Inflammatory macrophage (primary cell): ENCODE results near the gene TNRC18.
"Not testable (repeated sequence)": the region's sequence is repeated elsewhere in the genome, so short reads cannot be mapped to it uniquely, and the experiment has no call there.

ENCODE experiments used
- DNase-seq, 2 donors: peaks; one replicate each; pipeline ENCODE4 v3.0.0-alpha.2; 2020 to 2022
- total RNA-seq, 18 experiments: gene quantifications; one replicate each; lab custom pipeline; 2026; ENCODE audit warnings: mixed read lengths in 6 of 18, inconsistent platforms in 2 of 18; lab: John Stamatoyannopoulos, UW

Gene TNRC18, protein sequence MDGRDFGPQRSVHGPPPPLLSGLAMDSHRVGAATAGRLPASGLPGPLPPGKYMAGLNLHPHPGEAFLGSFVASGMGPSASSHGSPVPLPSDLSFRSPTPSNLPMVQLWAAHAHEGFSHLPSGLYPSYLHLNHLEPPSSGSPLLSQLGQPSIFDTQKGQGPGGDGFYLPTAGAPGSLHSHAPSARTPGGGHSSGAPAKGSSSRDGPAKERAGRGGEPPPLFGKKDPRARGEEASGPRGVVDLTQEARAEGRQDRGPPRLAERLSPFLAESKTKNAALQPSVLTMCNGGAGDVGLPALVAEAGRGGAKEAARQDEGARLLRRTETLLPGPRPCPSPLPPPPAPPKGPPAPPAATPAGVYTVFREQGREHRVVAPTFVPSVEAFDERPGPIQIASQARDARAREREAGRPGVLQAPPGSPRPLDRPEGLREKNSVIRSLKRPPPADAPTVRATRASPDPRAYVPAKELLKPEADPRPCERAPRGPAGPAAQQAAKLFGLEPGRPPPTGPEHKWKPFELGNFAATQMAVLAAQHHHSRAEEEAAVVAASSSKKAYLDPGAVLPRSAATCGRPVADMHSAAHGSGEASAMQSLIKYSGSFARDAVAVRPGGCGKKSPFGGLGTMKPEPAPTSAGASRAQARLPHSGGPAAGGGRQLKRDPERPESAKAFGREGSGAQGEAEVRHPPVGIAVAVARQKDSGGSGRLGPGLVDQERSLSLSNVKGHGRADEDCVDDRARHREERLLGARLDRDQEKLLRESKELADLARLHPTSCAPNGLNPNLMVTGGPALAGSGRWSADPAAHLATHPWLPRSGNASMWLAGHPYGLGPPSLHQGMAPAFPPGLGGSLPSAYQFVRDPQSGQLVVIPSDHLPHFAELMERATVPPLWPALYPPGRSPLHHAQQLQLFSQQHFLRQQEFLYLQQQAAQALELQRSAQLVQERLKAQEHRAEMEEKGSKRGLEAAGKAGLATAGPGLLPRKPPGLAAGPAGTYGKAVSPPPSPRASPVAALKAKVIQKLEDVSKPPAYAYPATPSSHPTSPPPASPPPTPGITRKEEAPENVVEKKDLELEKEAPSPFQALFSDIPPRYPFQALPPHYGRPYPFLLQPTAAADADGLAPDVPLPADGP (N-terminal part only)
- total RNA-seq: 23.0 to 133 (median 67.6) reads per million in 18 experiments

DNA sequence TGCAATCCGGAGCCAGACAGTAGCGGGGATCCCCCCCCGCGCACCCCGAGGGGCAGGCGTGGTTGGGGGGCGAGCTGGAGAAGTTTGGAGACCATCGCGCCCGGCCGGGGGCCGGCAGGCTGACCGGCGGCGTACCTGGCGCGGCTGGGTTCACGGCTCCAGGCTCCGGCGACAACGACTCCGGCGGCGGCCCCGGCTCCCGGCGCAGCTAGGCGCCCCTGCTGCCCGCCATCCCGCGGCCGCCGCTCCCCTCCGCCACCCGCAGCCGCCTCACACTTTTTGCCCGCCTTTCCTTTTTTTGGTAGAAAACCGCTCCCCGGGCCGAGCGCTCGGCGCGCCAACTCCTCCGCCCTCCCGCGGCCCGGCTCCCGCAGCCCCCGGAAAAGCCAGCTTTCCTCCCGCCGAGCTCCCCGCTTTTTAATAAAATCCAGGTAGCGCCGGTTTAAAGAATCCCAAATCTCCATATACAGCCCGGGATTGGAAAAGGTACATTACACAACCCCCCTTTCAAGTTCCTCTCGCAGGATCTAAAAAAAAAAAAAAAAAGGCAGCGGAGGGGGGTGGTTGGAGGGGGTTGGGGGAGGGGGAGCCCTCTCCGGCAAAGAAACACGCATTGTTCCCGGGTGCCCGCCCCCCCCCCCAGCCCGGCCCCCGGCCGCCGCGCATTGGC lies at the start of gene TNRC18:
Gene TNRC18 (minus strand): TSS at position 529 of the 670 bp plus-strand sequence. CDS start 2,588 bp downstream, outside the sequence.
- peak in 1 of 2 donors; percentile 12 for DNase-seq

DNA sequence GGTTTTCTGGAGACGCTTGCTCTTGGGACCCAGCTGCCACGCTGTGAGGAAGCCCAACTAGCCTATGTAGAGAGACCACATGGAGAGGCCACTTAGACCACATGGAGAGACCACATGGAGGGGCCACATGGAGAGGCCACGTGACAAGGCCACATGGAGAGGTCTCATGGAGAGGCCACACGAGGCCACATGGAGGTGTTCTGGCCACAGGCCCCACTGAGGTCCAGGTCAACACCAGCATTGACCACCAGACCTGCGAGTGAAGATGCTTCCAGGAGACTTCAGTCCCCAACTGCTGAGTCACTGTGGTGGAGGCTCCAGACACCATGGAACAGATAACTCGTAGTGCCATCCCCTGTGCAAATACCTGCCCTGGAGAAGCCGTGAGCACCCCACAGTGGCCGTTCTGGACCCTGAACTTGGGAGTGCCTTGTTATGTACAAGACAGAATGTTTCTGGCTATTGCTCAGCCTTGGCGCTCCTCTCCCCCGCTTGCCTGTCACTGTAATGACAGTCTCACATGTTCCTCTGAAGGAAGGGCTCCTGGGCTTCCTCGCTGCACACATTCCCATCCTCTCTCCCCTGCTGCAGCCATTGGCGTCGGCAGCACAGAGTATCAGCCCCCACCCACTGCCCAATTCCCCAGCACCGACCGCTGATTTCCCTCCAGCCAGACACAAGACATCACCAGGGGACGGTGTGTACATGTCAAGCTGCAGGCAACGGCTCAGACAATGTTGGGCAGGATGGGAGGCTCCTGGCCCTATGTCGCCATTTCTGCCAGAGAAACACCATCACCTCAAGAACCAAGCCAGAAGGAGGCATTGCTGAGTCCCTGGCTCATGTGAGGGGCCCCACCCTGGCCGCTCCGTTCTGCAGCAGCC lies 49.0 kb upstream of the TNRC18 start:
- DNase-seq: no peak

DNA sequence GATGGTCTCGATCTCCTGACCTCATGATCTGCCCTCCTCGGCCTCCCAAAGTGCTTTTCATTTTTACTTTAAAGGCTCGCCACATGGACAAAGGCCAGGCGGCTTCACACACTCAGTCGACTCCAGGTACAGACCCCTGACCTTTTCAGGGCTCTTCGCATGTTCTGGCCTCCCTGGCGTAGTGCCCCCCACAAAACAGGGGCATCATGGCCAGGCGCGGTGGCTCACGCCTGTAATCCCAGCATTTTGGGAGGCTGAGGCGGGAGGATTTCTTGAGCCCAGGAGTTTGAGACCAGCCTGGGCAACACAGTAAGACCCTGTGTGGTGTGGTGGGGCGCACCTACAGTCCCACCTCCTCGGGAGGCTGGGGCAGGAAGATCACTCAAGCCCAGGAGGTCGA lies 48.0 kb upstream of the TNRC18 start:
- not testable (repeated sequence) for DNase-seq

DNA sequence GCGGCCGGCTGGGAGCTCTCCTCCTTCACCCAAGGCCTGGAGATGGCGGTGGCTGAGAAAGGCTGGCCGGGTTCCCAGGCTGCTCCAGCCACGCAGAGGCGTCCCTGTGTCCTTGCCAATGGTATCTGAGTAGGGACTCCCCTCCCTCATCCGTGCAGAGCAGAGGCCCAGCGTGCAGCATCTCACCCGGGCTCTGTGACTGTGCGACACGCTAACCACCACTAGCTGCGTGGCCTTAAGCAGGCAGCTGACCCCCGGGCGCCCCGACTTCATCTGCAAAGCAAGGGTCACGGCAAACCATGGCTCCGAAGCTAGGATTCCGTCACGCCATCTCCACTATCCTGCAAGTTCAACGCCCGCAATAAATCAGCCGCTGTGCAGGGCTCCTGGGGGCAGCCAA lies 47.2 kb upstream of the TNRC18 start:
- no peak for DNase-seq

DNA sequence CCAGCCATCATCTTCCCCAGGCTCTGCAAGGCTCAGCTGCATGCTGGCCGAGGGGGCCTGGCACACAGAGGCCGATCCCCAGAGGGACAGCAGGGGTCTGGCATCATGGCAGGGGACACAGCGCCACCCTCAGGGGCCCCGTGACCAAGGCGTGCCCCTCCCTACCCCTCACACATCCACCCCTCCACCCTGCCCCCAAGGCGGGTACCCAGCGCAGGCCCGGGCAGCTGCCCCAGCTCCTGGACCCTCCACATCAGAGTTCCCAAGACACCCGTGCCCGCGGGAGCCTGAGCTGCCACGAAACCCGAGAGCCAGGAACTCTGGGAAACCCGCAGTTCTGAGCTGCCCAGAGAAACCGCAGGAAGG lies 46.5 kb upstream of the TNRC18 start:
- DNase-seq: no peak

DNA sequence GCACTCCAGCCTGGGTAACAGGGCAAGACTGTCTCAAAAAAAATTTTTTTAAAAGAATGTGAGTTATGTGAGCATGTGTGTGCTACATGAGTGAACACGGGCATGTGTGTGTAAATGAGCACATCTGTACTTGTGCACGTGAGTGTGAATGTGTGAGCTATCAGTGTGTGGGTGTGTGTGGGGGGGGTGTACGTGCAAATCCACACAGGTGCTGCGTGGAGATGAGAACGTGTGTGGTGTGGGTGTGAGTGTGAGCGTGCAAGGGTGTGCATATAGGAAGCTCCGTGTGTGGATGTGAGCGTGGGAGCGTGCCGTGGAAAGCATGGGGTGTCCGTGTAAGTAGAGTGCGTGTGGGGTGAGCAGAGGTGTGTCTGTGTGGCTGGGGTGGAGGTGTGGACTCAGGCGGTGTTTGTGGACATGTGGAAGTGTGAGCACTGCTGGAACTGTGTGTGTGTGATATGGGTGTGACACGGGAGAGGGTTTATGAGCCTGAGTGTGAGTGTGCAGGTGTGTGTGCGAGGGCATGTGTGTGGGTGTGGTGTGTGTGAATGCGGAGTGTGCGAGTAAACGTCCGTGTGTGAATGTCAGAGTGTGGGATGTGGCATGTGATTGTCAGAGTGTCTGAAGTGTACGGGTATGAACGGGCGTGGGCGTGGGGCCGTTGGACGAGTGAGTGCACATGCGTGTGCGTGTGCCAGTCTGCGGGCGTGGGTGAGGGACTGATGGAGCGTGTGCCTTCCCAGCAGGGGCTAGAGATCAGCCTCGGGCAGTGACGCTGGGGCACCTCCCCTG lies 45.9 kb upstream of the TNRC18 start:
- no peak for DNase-seq

DNA sequence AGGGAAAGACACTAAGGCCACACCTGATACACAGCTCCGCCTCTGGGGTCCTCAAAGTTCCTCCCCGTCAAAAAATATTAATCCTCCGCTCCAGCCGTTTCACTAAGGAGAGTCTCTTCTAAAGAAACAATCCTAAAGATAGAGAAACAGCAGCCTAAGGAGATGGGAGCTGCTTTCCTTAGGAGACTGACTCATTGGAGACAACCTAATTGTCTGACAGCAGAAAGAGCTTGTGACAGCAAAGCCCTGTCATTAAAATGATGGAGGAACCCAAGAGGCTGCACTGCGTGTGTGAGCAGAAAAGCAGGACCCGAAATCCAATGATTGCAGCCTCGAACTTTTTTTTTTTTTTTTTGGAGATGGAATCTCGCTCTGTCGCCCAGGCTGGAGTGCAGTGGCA lies 44.0 kb upstream of the TNRC18 start:
- no peak for DNase-seq

DNA sequence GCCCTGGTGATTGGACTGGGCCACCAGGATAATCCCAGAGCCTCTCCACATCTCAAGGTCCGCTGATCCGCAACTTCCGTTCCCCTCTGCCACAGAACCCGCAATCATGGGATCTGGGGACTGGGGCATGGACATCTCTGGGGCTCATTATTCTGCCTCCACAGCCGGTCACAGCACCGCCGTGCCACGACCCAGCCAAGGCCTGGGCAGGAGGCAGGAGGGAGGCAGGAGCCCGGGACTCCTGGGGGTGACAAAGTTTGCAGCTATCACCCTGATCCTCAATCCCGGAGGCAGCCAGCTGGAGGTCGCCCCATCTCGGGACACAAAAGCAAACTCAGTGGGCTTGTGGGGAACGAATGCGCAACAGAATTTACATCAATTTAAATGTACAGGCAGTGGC lies 42.9 kb upstream of the TNRC18 start:
- no peak for DNase-seq

DNA sequence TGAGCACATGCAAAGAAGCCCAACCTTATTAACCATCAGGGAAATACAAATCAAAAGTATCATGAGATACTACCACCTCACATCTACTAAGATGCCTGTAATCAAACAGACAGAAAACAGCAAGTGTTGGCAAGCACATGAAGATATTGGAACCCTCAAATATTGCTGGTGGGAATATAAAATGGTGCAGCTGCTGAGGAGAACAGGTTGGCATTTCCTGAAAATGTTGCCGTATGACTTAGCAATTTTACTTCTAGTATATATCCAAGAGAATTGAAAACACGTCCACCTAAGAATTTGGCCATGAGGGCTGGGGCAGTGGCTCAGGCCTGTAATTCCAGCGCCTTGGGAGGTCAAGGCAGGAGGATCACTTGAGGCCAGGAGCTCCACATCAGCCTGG lies 39.4 kb upstream of the TNRC18 start:
- no peak for DNase-seq

DNA sequence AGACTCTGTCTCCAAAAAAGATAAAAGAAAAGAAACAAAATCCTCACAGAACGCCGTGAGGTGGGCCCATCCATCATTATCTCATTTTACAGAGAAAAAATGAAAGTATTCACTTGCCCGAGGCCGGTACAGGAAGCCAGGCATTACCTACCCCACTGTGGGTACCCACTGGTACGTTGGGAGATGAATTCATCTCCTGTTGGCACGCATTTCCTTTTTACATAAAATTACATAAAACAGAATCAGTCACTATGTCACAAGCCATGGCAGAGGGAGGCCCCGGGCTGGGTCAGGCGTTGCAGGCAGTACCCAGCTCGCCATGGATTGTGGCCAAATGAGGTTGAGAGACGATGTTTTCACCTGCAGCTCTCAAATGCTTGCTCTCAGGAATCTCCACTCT lies 38.6 kb upstream of the TNRC18 start:
- peak in 1 of 2 donors; percentile 28 for DNase-seq

DNA sequence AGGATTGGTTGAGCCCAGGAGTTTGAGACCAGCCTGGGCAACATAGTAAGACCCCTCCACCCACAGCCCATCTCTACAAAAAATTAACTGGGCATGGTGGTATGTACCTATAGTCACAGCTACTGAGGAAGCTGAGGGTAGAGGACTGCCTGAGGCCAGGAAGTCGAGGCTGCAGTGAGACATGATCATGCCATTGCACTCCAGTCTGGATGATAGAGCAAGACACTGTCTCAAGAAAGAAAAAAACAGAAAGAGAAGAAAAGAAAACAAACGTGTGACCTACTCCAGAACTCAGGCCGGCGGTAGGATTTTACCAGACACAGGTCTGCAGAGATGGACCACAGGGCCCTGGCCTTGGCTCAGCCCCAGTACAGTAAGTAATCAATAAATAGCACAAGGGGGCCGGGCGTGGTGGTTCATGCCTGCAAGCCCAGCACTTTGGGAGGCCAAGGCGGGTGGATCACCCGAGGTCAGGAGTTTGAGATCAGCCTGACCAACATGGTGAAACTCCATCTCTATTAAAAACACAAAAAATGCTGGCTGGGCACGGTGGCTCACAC lies 35.4 kb upstream of the TNRC18 start:
- DNase-seq: no peak

DNA sequence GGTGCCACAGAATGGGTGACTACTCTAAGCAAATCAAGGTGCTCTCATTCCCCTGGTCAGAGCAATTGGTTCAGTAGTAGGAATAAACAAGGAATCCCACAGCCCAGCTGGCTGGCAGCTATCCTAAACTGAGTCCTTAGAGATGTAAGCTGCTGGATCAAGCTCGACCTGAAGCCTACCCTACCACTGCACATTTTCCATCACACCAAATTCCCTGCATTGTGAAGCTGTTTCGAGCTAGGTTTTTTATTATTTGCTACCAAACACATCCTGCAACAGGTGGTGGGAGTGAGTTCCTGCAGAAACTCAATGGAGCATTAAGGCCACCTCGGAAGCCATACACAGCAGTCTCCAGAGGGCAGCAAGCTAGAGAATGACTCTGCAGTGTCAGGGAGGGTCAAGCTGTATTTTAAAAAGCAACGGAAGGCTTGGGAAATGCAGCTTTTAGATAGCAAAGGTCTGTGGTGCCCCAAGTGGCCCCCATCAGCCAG lies 33.7 kb upstream of the TNRC18 start:
- no peak for DNase-seq

DNA sequence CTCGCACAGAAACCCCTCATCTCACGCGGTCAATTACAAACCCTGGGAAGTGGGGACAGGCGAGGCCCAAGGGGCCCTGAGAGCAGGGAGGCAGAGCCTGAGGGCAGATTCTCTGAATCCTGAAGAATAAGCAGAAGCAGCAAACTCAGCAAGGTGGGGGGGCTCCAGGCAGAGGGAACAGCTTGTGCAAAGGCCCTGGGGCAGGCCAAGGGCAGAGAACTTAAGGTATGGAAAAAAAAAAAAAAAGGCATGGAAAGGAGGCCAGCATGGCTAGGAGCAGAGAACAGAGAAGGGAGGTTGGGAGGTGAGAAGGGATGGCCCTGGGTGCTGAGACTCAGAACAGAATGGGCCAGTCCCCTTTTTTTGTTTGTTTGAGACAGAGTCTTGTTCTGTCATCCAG lies 32.8 kb upstream of the TNRC18 start:
- no peak for DNase-seq

DNA sequence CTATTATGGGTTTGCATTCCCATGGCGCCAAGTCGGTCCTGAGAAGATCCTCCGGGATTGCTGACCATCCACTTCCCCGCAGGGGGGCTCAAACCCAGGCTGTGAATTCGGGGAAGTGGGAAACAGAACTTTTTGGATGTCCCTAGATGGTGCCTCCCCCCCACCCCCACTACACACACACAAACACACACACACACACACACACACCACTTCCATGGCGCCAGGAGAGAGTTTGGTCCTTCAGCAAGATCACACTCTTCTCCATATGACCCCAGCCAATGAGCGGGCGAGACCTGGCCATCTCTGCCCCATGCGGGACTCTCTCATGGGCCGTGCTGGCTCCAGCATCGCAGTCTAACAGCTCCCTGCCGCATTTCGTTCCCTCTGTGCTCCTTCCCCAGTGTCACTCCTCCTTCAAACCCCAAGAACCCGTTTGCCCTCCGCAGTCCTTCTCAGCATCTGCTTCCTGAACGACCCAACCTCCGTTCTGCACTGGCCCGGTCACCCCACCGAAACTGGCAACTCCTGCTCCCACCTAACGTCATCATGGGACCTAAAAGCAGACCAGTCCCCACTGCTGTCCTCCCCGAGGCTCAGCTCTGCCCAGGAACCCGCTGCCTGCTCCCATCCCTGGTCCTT lies 32.1 kb upstream of the TNRC18 start:
- no peak for DNase-seq

DNA sequence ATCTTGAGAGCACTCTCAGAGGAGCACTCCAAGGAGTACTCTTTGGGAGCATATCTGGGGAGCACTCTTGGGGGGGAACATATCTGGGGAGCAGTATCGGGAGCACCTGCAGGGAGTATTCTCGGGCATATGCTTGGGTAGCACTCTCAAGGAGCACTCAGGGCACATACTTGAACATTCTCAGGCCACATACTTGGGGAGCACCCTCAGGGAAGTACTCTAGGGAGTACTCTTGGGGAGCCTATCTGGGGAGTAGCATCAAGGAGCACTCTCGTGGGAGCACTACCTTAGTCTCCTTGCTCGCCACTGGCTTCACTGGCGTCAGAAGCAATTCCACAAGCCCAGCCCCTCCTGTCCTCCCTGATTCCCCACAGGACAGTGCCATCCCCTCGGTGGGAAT lies 31.5 kb upstream of the TNRC18 start:
- DNase-seq: no peak

DNA sequence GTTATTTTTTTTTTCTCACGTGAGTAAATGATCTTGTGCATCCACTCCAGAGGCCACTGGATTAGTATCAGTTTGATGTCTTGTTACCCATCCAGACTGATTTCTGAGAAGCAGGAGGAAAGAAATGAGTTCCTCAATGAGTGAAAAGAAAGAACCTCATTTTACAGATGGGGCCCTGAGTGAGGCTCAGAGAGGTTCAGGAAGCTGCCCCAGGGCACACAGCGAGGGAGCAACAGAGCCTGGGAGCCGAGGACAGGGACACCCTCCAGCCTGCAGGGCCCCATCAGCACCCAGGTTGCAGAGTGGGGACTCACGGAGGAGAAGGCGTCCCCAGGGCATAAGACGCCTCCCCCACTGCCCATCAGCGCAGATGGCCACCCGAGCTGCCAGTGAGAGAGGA lies 30.9 kb upstream of the TNRC18 start:
- no peak for DNase-seq

DNA sequence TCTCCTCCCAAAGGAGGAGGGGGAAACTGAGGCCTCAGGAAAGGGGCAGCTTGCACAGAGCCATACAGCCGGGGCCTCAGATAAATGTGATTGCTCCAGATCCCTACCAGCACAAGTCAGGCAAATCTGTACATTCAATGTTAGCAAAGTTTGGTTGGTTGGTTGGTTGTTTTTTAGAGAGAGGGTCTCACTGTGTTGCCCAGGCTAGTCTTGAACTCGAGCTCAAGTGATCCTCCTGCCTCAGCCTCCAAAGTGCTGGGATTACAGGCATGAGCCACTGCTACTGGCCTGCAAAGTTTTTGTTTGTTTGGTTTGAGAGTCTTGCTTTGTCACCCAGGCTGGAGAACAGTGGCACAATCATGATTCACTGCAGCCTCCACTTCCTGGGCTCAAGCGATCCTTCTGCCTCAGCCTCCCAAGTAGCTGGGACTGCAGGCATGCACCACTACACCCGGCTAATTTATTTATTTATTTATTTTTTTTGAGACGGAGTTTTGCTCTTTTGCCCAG lies 30.0 kb upstream of the TNRC18 start:
- DNase-seq: no peak

DNA sequence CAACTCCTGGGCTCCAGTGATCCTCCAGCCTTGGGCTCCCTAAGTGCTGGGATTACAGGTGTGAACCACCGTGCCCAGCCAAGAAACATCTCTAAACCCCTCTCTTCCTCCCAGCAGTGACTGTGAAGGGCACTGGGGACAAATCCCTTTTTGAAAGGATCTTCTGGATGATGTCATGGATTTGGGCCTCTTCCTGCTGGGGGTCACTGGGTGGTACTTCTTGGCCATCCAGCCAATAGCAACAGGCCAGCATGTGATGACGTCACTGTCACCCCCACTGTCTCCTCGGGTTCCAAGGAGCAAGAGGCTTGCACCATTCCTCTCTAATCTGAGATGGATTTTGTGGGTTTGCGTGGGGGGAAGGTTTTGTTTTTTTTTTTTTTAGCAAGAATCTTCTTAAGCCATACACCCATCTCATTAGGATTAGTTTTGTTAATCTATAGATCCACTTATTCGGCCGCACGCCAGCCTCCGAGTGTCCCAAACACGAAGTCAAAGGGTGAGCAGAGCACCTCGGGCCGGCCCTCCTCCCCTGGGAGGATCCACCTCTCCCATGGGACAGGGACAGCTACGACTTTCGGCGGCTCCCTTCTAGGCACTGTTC lies 29.4 kb upstream of the TNRC18 start:
- peak; percentile 54 to 59 for DNase-seq

DNA sequence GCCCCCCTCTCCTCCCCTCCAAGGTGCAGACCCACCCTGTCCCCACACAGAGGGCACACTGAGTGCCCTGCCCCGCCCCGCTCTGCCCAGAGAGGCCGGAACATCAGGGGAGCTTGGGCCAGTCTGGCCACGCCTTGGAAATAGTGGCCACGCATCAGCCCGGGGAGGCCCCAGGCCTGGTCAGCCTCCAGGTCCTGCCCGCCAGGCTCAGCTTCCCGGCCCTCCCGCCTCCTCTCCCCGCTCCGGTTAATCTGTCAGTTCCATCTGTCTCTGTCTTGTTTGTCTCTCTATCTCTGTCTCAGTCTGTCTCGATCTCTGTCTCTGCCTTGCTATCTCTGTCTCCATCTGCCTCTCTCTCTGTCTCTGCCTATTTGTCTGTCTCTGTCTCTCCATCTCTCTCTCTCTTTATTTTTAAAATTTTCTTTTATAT lies 28.9 kb upstream of the TNRC18 start:
- no peak for DNase-seq
